T-helper 2 cell treated with Interferon-gamma antibody and Interleukin-4, amounts not matched to agents 100 ng/mL and 5 ng/mL, for 36 hours (primary cell): ENCODE data around the gene ACSF2. TPM values are rescaled to one million over a fixed set of nuclear protein-coding genes. Genes with fewer than 3 reads are reported as not detected.

ENCODE experiments used
- intact Hi-C: fragments of 100-400 bp; cut with micrococcal nuclease; formaldehyde crosslinking; loops from one replicate; pipeline ENCODE4 v1.15.1; 2023
- total RNA-seq: library from RNA; stranded (reverse); gene quantifications from 2 replicates; pipeline ENCODE4 v1.2.3, GENCODE V29; 2022

The ACSF2 gene
- total RNA-seq, 1 donor from 2014 or later, result 27.3 TPM

GRCh38 chr17:50498021-50498874, 72.2 kb downstream of the ACSF2 start:
- intact Hi-C loops, result no loop called here

- intact Hi-C loops, result no loop called here
Measured at GRCh38 chr17:50499270-50499669, 73.3 kb downstream of the ACSF2 start.

DNA sequence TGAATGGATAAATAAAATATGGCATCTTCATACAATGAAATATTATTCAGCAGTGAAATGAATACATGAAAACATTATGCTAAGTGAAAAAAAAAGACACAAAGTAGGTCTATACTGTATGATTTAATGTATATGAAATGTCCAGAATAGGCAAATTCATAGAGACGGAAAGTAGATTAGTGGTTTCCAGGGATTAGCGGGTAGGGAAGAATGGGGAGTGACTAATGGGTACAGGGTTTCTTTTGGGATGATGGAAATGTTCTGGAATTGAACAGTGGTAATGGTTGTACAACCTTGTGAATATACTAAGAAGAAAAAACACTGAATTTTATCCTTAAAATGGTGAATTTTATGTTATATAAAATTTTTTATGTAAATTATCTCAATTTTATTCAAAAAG, 73.7 kb downstream of the ACSF2 start:
- intact Hi-C loops, result no loop called here

DNA sequence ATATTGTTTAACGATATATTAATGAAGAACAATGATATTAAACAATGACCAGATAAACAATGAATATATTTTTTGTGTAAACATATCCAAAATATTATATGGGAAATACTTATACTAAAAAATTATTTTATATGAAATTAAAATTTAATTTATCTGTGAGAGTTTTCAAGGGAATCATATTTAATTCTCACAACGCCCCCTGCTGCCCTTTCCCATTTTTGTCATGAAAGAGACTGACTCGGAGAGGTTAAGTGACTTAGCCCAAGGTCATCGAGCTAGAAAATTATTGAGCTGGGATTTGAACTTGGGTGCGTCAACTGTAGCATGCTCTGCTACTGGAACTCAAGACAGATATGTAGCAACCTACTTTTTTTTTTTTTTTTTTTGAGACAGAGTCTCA, 75.0 kb downstream of the ACSF2 start:
- intact Hi-C loops, result no loop called here

- intact Hi-C loops, result no loop called here
Measured at GRCh38 chr17:50502301-50502990, 76.4 kb downstream of the ACSF2 start.

- intact Hi-C loops, result no loop called here
Measured at GRCh38 chr17:50505591-50506130, 79.6 kb downstream of the ACSF2 start.

DNA sequence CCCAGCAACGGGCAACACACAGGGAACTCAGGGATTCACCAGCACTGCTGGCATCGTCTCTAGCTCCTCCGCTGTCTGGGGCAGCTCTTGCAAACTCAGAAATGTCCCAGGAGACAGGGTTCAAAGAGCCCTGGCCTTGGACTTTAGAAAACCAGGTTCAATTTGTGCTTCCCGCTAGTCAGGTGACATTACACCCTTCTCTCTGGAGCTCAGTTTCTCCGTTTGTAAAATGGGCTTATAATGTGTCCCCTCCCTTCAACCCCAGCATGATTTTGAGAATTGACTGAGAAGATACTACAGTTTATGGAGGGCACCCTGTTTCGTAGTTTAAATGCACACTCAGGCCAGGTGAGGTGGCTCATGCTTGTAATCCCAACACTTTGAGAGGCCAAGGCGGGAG, 80.3 kb downstream of the ACSF2 start:
- intact Hi-C loops, result no loop called here

DNA sequence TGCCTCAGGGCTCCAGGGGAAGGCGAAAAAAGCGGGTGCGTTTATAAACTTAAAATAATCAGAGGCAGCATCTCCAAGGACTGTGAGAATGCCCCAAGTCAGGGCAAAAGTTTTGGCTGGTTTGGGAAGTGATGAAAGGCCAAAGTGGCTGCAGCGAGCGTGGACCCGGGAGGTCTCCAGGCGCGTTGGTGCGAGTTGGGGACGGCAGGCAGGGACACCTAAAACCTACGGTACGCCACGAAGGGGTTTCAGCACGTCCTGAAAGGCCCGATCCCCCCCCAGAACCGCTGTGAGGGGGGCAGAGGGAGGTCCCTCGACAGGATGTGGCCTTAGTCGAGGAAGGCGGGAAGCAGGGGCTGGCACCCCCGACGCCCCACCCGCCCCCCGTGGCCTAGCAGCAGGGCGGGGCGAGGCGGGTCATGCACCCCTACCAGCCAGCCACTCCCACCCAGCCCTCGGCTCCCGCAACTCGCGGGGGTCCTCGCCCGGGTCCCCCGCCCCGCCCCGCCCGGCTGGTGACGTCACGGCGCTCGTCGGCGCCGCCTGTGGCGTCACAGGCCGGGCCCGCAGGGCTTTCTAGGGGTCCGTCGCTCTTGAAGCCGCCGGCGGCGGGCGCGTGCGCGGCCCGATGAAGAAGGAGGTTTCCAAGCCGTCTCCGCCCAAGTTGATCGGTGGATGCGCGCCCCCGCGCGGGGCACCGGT, 82.0 kb downstream of the ACSF2 start, which contains the start of gene MYCBPAP:
Gene MYCBPAP (plus strand): TSS at position 569 of the 702 bp plus-strand sequence. CDS start 236 bp downstream, outside the sequence.
- intact Hi-C loops, result loop anchor here (2.0 kb wide), 2 partner anchors 25 to 35 kb away; no protein-coding TSS in a partner anchor

DNA sequence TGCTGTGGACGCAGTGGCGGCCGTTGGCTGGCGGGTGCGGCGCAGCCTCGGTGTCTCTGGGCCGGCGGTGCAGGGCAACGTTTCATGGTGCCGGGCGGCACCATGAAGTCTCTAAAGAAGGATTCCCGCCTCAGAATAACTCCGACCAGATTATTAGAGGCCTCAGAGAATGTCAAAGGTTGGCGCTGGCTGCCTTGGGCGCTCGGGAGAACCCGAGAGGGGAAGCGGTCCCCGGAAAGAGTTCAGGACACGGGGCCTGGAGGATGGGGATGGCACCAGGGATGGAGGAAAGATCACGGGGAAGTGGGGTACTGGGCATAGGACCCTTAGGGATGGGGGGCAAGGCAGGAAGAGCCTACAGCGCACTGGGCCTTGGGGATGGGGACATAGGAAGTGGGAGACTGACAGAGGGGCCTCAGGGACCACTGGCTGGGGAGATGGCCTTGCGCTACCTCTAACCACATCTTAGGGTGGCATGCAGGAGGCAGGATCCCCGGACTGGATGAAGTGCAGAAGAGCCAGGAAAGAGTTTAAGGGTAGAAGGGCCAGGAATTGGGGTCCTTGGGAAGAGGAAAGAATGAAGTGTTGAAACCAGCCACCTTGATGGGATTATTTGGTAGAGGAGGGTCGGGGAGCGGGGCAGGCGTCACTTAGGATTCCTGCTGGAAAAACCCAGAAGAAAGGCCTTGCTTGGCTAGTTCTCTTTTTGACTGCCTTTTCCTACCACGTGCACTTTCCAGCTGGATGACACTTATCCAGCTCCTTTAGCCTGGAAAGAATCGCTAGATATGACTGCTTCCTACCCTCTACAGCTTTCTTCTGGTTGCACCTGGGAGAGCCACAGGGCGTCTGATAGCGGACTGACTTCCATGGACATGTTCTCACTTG, 82.8 kb downstream of the ACSF2 start:
- intact Hi-C loops, result loop anchor here (2.0 kb wide), 2 partner anchors 26 to 34 kb away; no protein-coding TSS in a partner anchor

GRCh38 chr17:50511058-50511457, 85.0 kb downstream of the ACSF2 start:
- intact Hi-C loops, result no loop called here

DNA sequence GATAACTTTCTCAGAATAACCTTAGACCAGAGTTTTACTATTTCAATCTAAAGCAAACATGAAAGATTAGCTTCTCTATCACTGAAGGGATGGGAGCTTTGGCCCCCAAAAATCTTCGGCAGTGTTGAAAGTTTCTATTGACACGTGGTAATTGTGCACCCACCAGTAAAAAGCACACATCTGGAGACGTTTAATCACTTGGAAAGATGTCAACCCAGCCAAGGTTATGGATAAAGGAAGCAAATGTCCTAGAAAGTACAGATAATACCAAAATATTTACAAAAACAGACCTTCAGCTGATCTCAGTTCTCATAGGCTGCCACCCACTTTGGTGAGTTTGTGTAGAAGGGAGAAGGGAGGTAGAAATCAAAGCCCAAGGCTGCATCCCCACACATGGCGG, 87.5 kb downstream of the ACSF2 start:
- intact Hi-C loops, result no loop called here

- intact Hi-C loops, result no loop called here
Measured at GRCh38 chr17:50514388-50514787, 88.4 kb downstream of the ACSF2 start.

DNA sequence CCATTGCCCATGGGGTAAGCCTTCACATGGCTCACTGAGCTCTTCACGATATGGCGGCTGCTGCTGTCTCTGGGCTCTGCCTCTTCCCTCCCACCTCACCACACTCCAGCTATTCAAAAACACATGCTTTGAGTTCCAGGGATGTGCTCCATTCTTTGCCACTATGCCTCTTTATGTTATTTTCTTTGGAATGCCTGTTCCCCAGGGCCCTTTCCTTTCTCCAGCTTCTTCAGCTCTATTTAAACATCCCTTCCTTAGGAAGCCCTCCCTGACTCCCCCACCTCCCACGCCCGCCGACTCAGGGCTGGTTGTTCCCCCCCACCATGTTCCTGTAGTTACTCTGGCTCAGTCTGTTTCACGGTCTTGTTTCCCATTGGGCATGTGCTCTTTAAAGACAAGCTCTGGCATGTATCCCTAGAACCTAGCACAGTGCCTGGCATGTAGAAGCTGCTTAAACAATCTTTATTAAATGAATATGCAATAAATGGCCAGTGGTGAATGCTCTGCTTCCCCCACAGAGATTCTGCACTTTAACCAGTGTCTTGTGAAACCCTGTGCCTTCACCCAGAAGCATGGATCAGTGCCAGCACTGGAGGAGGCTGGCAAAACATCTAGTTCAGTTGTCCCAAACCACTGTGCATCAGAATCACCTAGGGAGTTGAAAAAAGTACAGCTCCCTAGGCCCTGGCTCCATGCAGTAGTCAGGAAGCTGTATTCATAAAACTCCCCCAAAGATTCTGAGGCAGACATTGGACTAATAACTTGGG, 89.1 kb downstream of the ACSF2 start:
- intact Hi-C loops, result no loop called here

DNA sequence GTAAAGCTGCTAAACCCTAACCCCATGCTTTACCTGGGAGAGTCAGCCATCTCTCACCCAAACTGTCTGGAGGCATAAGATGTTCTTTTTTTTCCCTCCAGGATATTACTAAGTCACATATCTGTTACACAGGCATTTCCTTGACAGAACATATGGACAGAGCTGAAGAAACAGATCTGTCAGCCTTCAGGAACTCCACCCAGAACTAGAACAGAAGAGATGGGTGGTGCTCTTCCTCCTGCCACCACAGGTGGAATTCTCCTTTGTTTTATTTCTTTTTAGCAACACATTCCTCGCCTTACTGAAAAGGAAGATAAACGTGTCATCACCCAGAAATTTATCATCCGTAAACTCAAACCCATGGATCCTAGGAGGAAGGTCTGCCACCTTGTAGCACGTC, 91.0 kb downstream of the ACSF2 start:
- intact Hi-C loops, result no loop called here

GRCh38 chr17:50517504-50518383, 91.7 kb downstream of the ACSF2 start:
- intact Hi-C loops, result no loop called here

DNA sequence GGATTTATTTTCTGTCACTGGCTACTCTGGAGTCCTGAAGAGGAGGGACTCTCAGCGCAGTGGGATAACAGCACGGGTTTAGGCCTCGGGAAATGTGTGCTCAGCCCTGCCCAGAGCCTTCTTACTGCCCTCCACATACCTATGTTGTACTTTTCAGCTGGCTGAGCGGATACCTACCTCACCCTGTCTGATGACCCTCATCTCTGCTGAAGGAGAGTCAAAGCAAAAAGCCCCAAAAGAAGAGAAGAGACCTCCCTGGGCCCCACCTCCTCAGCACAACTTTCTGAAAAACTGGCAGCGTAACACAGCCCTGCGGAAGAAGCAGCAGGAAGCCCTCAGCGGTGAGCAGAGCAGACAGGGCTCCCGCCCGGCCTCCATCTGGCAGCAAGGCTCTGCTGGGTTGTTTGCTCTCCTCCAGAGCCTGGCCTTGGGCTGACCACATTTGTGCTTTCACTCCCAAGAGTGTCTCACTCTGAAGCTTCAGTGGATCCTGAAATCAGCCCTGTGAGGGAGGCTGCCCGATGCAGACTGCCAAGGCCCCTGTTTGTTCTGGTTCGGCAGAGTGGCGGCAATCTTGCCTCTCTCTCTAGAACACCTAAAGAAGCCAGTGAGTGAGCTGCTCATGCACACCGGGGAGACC, 92.5 kb downstream of the ACSF2 start:
- intact Hi-C loops, result no loop called here

DNA sequence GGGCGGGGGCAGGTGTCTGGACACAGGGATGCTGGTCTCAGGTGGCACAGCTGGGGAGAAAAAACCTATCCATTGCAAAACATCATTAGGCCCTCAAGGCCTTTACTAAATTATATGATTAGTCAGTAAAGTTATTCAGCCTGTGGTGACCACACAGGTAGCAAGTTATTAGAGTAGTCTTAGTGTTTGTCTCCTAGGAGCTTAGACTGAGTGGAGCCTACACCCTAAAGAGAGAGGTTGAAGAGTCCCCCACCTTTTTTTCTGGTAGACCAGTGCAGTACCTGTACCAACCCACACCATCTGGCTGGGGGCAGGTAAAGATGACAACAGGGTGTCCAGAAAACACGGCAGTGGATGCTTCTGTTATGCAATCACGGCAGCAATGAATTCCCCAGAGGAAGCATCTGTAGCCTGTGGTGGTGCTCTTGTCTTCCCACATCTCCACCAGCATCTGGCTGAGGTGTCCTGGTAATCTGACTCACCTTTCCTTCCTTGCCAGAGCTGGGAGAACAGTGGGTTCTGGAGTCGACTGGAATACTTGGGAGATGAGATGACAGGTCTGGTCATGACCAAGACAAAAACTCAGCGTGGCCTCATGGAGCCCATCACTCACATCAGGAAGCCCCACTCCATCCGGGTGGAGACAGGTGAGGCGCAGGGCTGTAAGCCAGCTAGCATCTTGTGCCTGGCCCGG, 93.3 kb downstream of the ACSF2 start:
- intact Hi-C loops, result no loop called here

DNA sequence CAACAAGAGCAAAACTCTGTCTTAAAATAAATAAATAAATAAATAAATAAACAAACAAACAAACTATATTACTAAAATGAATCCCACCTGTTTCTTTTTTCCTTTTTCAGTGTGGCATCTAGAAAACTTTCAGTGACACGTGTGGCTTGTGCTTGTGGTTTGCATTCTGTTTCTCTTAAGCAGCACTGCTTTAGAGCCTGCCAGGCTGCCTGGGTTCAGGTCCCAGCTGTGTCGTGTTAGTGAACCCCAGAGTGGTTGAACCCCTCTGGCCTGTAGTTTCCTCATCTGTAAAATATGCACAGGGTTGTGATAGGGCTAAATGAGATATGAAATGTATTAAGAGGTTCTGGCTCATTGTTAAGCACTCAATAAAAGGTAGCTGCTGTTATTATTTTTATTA, 94.5 kb downstream of the ACSF2 start:
- intact Hi-C loops, result no loop called here
